UCSD-AML1 (cell line): ENCODE results near the gene MBLAC1.

ENCODE experiments used
- DNase-seq: peaks from one replicate; lab custom pipeline; 2025; ENCODE audit not compliant: unreplicated experiment; lab: John Stamatoyannopoulos, UW

MBLAC1 gene

GRCh38 chr7:100126931-100127865 lies at the start of gene MBLAC1:
Gene MBLAC1 (plus strand): TSS chr7:100126967. CDS start chr7:100127396, 429 bp downstream.
- peak; percentile 75 for DNase-seq

GRCh38 chr7:100077205-100077604 lies 49.6 kb upstream of the MBLAC1 start:
- DNase-seq = no peak

GRCh38 chr7:100079024-100079560 lies 47.7 kb upstream of the MBLAC1 start:
- no peak for DNase-seq

- DNase-seq = no peak
These were observed 45.7 kb upstream of the MBLAC1 start for GRCh38 chr7:100080907-100081534.

GRCh38 chr7:100081535-100082102 lies 45.1 kb upstream of the MBLAC1 start, which contains the start of gene ZNF3:
Gene ZNF3 (minus strand): TSS chr7:100081723. CDS start chr7:100077357, 4,366 bp downstream.
- peak; percentile 92 for DNase-seq

- DNase-seq = no peak
These were observed 43.8 kb upstream of the MBLAC1 start for GRCh38 chr7:100082978-100083377.

GRCh38 chr7:100085515-100085914 lies 41.3 kb upstream of the MBLAC1 start:
- DNase-seq = no peak

- no peak for DNase-seq
These were observed 39.6 kb upstream of the MBLAC1 start for GRCh38 chr7:100087055-100087750.

GRCh38 chr7:100088095-100088620 lies 38.6 kb upstream of the MBLAC1 start:
- DNase-seq = no peak

- DNase-seq = peak; percentile 64
These were observed 37.9 kb upstream of the MBLAC1 start, which contains the start of gene COPS6 for GRCh38 chr7:100088621-100089457. Gene COPS6 (plus strand): TSS chr7:100088969. CDS start chr7:100088991, 22 bp downstream.

GRCh38 chr7:100089458-100090196 lies 37.1 kb upstream of the MBLAC1 start:
- no peak for DNase-seq

- DNase-seq = no peak
These were observed 36.0 kb upstream of the MBLAC1 start for GRCh38 chr7:100090527-100091410.

- peak; percentile 8 for DNase-seq
These were observed 35.2 kb upstream of the MBLAC1 start for GRCh38 chr7:100091411-100092181.

- DNase-seq = no peak
These were observed 33.7 kb upstream of the MBLAC1 start for GRCh38 chr7:100093054-100093453.

- DNase-seq = no peak
These were observed 33.3 kb upstream of the MBLAC1 start for GRCh38 chr7:100093498-100093897.

- DNase-seq = no peak
These were observed 32.8 kb upstream of the MBLAC1 start for GRCh38 chr7:100093925-100094486.

- DNase-seq = no peak
These were observed 31.5 kb upstream of the MBLAC1 start for GRCh38 chr7:100095289-100095688.
